Thyroid gland (tissue), 4 donors: ENCODE data around the gene EML6. TPM values are rescaled to one million over a fixed set of nuclear protein-coding genes. Genes with fewer than 3 reads are reported as not detected.

Experiments used
- DNase-seq, 2 donors: peaks; one replicate each; pipeline ENCODE4 v3.0.0-alpha.2; 2019
- H3K27ac ChIP-seq, 3 donors: fragments of 200-600 bp; sonication (generic); 1 replicate in 2 of 3; 2 replicates in 1 of 3; pipeline ENCODE4 v1.5.1; 2016 to 2019; ENCODE audit warnings: mild to moderate bottlenecking in 1 of 3, moderate library complexity in 1 of 3
- H3K27me3 ChIP-seq: fragments of 200-600 bp; sonication (generic); one replicate; pipeline ENCODE4 v1.5.1; 2019
- H3K36me3 ChIP-seq, 2 donors: fragments of 200-600 bp; sonication (generic); one replicate each; pipeline ENCODE4 v1.5.1; 2016 to 2019
- H3K4me1 ChIP-seq, 2 donors: fragments of 200-600 bp; sonication (generic); one replicate each; pipeline ENCODE4 v1.5.1; 2017 to 2019
- H3K4me3 ChIP-seq, 3 donors: fragments of 200-600 bp; sonication (generic); replicated peaks in 1 of 3; 1 replicate in 2 of 3; 2 replicates in 1 of 3; pipeline ENCODE4 v1.5.1; 2016; ENCODE audit warnings: mild to moderate bottlenecking in 1 of 3
- H3K9me3 ChIP-seq: fragments of 200-600 bp; sonication (generic); one replicate; pipeline ENCODE4 v1.5.1; 2017
- POLR2A ChIP-seq, 2 donors: fragments of 450-650 bp; IDR thresholded peaks; one replicate each; pipeline ENCODE4 v1.6.1; 2017; ENCODE audit warnings: antibody characterized with exemption in 2 of 2, mild to moderate bottlenecking in 2 of 2, moderate library complexity in 1 of 2
- WGBS, 2 donors: methylation state at CpG; one replicate each; pipeline ENCODE4 v1.1.5; 2017; 5-methylcytosine and 5-hydroxymethylcytosine counted together
- intact Hi-C: fragments of 100-400 bp; cut with DNase I; formaldehyde crosslinking; loops from one replicate; pipeline ENCODE4 v1.15.1; 2023
- total RNA-seq, 4 donors: library from RNA; depleted of rRNA; stranded (reverse); fragments of >200 nt; gene quantifications; one replicate each; pipeline ENCODE4 v1.2.3, GENCODE V29; 2016
- TF ChIP-seq, protein P1 (sequence below), 6 experiments: fragments of 200-600 bp in 3 of 6; fragments of 450-650 bp in 3 of 6; sonication (generic) in 3 of 6; IDR thresholded peaks; one replicate each; pipeline ENCODE4 v1.5.1; 2016 to 2019; ENCODE audit warnings: antibody characterized with exemption in 6 of 6, mild to moderate bottlenecking in 2 of 6, inconsistent platforms in 1 of 6, moderate library complexity in 1 of 6

Gene EML6
- total RNA-seq, 4 donors from 2014 or later, result 5.6 to 24.8 (median 20.3) TPM

DNA sequence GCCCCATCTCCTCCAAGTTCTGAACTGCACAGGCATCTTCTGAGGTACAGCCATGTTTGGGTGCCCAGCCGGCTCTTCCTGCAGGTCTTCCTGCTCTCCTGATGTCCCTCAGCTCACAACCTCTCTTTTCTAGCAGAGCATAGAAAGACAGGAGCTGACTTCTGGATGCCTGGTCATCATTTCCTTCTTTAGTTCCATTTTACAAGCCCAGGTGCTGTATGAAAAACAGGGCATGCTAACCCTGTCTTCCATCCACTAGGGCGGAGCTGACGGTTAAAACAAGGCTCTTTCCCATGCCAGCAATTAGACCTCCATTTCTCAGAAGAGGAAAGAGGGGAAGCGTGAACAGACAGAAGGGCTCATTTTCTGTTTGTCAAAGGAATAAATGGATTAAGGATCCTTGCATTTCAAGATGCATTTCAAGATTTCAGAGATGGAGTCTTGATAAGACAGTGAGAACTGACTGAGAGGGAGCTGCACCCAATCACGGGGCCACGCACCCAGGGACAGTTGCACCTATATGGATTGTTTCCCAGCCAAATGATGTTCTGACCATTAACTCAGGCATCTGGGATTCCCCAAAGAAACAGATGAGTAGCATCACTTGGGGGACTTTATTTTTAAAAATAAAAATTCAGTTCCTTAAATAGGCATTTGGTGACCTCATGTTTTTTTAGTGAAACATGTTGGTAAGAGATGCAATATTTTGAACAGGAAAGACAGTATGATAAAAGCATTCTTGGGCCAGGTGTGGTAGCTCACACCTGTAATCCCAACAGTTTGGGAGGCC lies 45.8 kb upstream of the EML6 start:
- Histone ChIP-seq H3K27me3 (no peaks in the 10 kb centered on the region), H3K27ac (peak overlapping the region in 2 of 3 donors; percentile 62 to 73), H3K4me1 (peaks cover 40 to 47% of the 10 kb centered on the region in 2 donors), H3K36me3 (no peaks in the 10 kb centered on the region), H3K9me3 (no peaks in the 10 kb centered on the region), H3K4me3 (no peak overlapping the region)
- no peak for DNase-seq
- WGBS, 2 donors, result 96 to 97% methylated on average over 6 of the region's 6 CpGs
- intact Hi-C loops, result no loop called here
- TF ChIP-seq POLR2A (IDR thresholded peaks at IDR 0.05), result no peak
- TF ChIP-seq, protein P1, sequence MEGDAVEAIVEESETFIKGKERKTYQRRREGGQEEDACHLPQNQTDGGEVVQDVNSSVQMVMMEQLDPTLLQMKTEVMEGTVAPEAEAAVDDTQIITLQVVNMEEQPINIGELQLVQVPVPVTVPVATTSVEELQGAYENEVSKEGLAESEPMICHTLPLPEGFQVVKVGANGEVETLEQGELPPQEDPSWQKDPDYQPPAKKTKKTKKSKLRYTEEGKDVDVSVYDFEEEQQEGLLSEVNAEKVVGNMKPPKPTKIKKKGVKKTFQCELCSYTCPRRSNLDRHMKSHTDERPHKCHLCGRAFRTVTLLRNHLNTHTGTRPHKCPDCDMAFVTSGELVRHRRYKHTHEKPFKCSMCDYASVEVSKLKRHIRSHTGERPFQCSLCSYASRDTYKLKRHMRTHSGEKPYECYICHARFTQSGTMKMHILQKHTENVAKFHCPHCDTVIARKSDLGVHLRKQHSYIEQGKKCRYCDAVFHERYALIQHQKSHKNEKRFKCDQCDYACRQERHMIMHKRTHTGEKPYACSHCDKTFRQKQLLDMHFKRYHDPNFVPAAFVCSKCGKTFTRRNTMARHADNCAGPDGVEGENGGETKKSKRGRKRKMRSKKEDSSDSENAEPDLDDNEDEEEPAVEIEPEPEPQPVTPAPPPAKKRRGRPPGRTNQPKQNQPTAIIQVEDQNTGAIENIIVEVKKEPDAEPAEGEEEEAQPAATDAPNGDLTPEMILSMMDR (IDR thresholded peaks at IDR 0.05), result no peak

DNA sequence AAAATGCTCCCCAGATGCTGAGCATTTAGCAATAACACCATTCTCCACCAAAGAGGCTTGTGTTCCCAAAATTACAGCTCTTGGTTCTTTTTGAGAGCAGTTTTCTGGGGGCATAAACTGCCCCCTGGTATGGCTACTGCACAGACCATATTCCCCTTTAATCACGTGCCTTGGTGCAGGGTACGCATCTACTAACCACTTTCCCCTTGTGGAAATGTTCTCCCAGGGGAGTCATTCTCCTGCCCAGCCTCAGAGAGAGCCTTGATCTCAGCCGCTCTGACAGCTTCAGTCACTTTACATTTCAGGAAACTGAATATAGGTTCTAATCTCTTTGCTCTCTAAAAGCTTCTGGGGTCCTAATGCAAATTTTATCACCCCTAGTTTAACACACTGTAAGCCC lies 44.7 kb upstream of the EML6 start:
- Histone ChIP-seq H3K4me1 (peaks cover 36 to 42% of the 10 kb centered on the region in 2 donors), H3K4me3 (no peak overlapping the region), H3K9me3 (no peaks in the 10 kb centered on the region), H3K36me3 (no peaks in the 10 kb centered on the region), H3K27me3 (no peaks in the 10 kb centered on the region), H3K27ac (no peak overlapping the region)
- intact Hi-C loops, result no loop called here
- no peak for DNase-seq
- TF ChIP-seq, protein P1 (IDR thresholded peaks at IDR 0.05), result no peak
- TF ChIP-seq POLR2A (IDR thresholded peaks at IDR 0.05), result no peak
- WGBS, 2 donors, result 90 to 93% methylated on average over 3 of the region's 3 CpGs

DNA sequence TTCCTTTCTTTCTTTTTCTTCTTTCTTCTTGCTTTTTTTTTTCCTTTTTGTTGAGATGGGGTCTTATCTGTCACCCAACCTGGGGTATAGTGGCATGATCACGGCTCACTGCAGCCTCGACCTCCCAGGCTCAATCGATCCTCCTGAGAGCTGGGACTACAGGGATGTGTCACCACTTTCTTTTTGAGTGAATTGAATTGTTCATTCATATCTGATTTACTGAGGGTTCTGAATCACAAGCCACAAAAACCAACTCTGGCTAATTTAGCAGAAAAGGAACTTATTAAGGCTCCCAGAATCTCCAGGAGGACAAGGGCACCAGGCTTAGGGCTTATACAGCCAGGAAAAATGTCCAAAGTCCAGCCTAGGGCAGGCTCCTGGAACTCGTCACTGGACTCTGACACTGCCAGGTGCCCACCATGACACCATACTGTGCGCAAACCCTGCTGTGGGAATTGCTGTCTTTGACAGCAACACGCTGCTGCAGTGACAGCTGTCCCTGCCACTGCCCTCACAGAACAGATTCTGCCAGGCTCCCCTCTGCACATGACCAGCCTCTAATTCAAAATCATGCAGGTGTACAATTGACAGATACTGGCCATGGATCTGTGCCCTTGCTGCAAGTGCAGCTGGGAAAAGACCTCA lies 42.9 kb upstream of the EML6 start:
- 88% methylated on average over 6 of the region's 6 CpGs for WGBS, 2 donors
- no peaks in the 10 kb centered on the region for H3K27me3 ChIP-seq

DNA sequence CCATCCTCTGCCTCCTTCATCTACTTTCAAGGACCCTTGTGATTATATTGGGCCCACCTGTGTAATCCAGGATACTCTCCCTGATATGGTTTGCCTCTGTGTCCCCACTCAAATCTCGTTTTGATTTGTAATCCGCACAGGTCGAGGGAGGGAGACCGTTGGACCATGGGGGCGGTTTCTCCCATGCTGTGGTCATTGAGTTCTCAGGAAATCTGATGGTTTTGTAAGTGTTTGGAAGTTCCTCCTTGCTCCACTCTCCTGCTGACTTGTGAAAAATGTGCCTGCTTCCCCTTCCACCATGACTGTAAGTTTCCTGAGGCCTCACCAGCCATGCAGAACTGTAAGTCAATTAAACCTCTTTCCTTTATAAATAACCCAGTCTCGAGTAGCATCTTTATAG lies 42.0 kb upstream of the EML6 start:
- WGBS, 2 donors, result 86 to 90% methylated on average over 6 of the region's 6 CpGs
- DNase-seq, result no peak
- Histone ChIP-seq H3K4me1 (peaks cover 19 to 34% of the 10 kb centered on the region in 2 donors), H3K9me3 (no peaks in the 10 kb centered on the region), H3K36me3 (no peaks in the 10 kb centered on the region), H3K27ac (no peak overlapping the region), H3K4me3 (no peak overlapping the region), H3K27me3 (no peaks in the 10 kb centered on the region)
- TF ChIP-seq POLR2A (IDR thresholded peaks at IDR 0.05), result no peak
- TF ChIP-seq, protein P1 (IDR thresholded peaks at IDR 0.05), result no peak
- intact Hi-C loops, result no loop called here

More for the DNA sequence above, 42.9 kb upstream of the EML6 start:
- TF ChIP-seq, protein P1 (IDR thresholded peaks at IDR 0.05), result no peak
- no peak for TF ChIP-seq POLR2A (IDR thresholded peaks at IDR 0.05)
- no peak for DNase-seq
- no peaks in the 10 kb centered on the region for H3K9me3 ChIP-seq
- intact Hi-C loops, result no loop called here
- H3K4me3 ChIP-seq, result no peak overlapping the region
- no peak overlapping the region for H3K27ac ChIP-seq
- H3K36me3 ChIP-seq, result no peaks in the 10 kb centered on the region
- peaks cover 24 to 36% of the 10 kb centered on the region in 2 donors for H3K4me1 ChIP-seq

DNA sequence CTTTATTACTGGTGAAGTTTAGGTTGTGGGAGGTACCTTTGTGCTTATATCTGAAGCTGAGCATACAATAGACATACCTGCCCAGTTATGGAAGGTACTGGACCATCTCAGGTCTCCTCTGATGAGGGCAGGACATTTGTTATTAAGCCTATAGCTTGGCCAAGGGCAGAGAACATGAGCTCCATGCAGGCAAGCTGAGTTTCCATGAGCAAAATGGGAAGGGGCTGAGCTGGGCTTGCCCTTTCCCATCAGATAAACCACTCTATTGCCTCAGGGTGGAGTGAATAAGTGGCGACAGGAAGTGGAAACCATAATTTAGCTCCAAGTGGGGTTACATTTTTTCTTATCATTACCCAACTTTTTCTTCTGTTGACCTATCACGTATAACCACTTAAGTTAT lies 39.9 kb upstream of the EML6 start:
- Histone ChIP-seq H3K4me1 (peaks cover 12 to 24% of the 10 kb centered on the region in 2 donors), H3K4me3 (no peak overlapping the region), H3K9me3 (no peaks in the 10 kb centered on the region), H3K36me3 (no peaks in the 10 kb centered on the region), H3K27me3 (no peaks in the 10 kb centered on the region), H3K27ac (no peak overlapping the region)
- intact Hi-C loops, result no loop called here
- 93 to 95% methylated on average over 2 of the region's 2 CpGs for WGBS, 2 donors
- TF ChIP-seq POLR2A (IDR thresholded peaks at IDR 0.05), result no peak
- TF ChIP-seq, protein P1 (IDR thresholded peaks at IDR 0.05), result no peak
- DNase-seq, result no peak
